Kidney epithelial cell (primary cell): ENCODE measurements around the gene BRD2. TPM values are rescaled to one million over a fixed set of nuclear protein-coding genes. Genes with fewer than 3 reads are reported as not detected.

Experiments
- DNase-seq: peaks from one replicate; pipeline ENCODE4 v3.0.0-alpha.2; 2010; ENCODE audit warnings: low read depth
- H3K27me3 ChIP-seq: 2 replicates; pipeline ENCODE4 v1.6.0; 2011; ENCODE audit warnings: low read length; ENCODE audit not compliant: control insufficient read depth, insufficient read depth
- H3K36me3 ChIP-seq: 2 replicates; pipeline ENCODE4 v1.5.1; 2011; ENCODE audit warnings: low read length; ENCODE audit not compliant: control insufficient read depth, insufficient read depth
- H3K4me3 ChIP-seq: 2 replicates; pipeline ENCODE4 v1.5.1; 2011; ENCODE audit warnings: low read depth, mild to moderate bottlenecking, control low read depth, low read length
- CTCF ChIP-seq: IDR thresholded peaks from 2 replicates; pipeline ENCODE4 v1.5.1; 2011; ENCODE audit warnings: mild to moderate bottlenecking, moderate library complexity, low read length, control low read depth, inconsistent platforms; ENCODE audit not compliant: insufficient read depth, poor library complexity, severe bottlenecking
- total RNA-seq: library from RNA; depleted of rRNA; stranded (reverse); fragments of >200 nt; gene quantifications from 2 replicates; pipeline ENCODE4 v1.2.3, GENCODE V29; 2015

The BRD2 gene
- total RNA-seq, 1 donor from 2014 or later, result 191 TPM

GRCh38 chr6:32968867-32969684, 682 bp downstream of the BRD2 start:
- peaks cover 5% of the 10 kb centered on the region for H3K36me3 ChIP-seq
- no peaks in the 10 kb centered on the region for H3K27me3 ChIP-seq
- DNase-seq, result no peak
- no peak for TF ChIP-seq CTCF
- peak overlapping the region; percentile 64 for H3K4me3 ChIP-seq

- Histone ChIP-seq H3K27me3 (no peaks in the 10 kb centered on the region), H3K36me3 (peaks cover 9% of the 10 kb centered on the region), H3K4me3 (peak overlapping the region; percentile 64)
- TF ChIP-seq CTCF, result peak; percentile 6
- peak; percentile 77 for DNase-seq
Observed at GRCh38 chr6:32969685-32970412, 1.5 kb downstream of the BRD2 start.

- DNase-seq, result no peak
- H3K4me3 ChIP-seq, result peak overlapping the region; percentile 64
- TF ChIP-seq CTCF, result no peak
- peaks cover 9% of the 10 kb centered on the region for H3K36me3 ChIP-seq
- no peaks in the 10 kb centered on the region for H3K27me3 ChIP-seq
Observed at GRCh38 chr6:32970413-32971241, 2.2 kb downstream of the BRD2 start.

- TF ChIP-seq CTCF, result no peak
- peaks cover 9% of the 10 kb centered on the region for H3K36me3 ChIP-seq
- no peak for DNase-seq
- H3K27me3 ChIP-seq, result no peaks in the 10 kb centered on the region
- peak overlapping the region; percentile 64 for H3K4me3 ChIP-seq
Observed at GRCh38 chr6:32971242-32971580, 2.8 kb downstream of the BRD2 start.

- DNase-seq, result peak; percentile 98
- peak overlapping the region; percentile 90 for H3K4me3 ChIP-seq
- no peak for TF ChIP-seq CTCF
- H3K27me3 ChIP-seq, result no peaks in the 10 kb centered on the region
- peaks cover 11% of the 10 kb centered on the region for H3K36me3 ChIP-seq
Observed at GRCh38 chr6:32971581-32972352, 3.4 kb downstream of the BRD2 start.
